K562 (cell line): ENCODE measurements around the gene EVPL.

Source experiments
- NELFE ChIP-seq: IDR thresholded peaks from 2 replicates; pipeline ENCODE4 v1.6.1; 2011; ENCODE audit warnings: mild to moderate bottlenecking; ENCODE audit not compliant: insufficient read depth, insufficient read length
- PHF8 ChIP-seq: fragments of 200-600 bp; sonication (generic); IDR thresholded peaks from 2 replicates; pipeline ENCODE4 v1.6.1; 2012; ENCODE audit warnings: mixed run types, mild to moderate bottlenecking, inconsistent platforms, low read length, moderate library complexity, borderline replicate concordance
- SETDB1 ChIP-seq: IDR thresholded peaks from one replicate; pipeline ENCODE4 v1.6.1; 2012; ENCODE audit warnings: low read length, control low read depth, inconsistent platforms
- TAF1 ChIP-seq: IDR thresholded peaks from 2 replicates; pipeline ENCODE4 v1.6.1; 2011; ENCODE audit warnings: mild to moderate bottlenecking, low read length, moderate library complexity; ENCODE audit not compliant: insufficient read depth, control insufficient read depth, severe bottlenecking; ENCODE audit errors: extremely low read depth
- ZNF23 ChIP-seq: fragments of 250-450 bp; sonication (Bioruptor Pico); IDR thresholded peaks from 2 replicates; pipeline ENCODE4 v1.4.0; 2020; ENCODE audit warnings: mild to moderate bottlenecking
- TF ChIP-seq, protein P1 (sequence below), 2 experiments: fragments of 450-650 bp; formaldehyde crosslinking in 1 of 2; IDR thresholded peaks; 2 replicates each; pipeline versions ENCODE4 v1.4.0 to v1.6.1; 2014 to 2020; ENCODE audit warnings: mild to moderate bottlenecking in 2 of 2, borderline replicate concordance in 1 of 2, low read depth in 1 of 2

DNA sequence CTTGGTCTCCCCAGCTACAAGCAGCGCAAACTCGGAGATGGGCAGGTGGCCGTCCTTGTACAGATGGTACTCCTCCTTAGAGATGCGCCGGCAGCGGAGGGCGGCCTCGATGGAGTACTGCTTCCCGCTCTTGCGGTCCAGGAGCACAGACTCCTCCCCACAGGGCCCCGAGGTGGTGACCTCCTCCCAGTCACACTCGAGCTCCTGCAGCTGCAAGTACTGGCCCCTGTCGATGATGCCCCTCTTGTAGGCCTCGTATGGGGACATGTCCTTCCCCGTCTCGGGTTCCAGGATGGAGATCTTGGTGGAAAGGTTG, 19.3 kb downstream of the EVPL start:
- TF ChIP-seq PHF8 (no peak), NELFE (no peak), ZNF23 (CRISPR knock-in tag) (no peak), SETDB1 (no peak), TAF1 (no peak)
- TF ChIP-seq, protein P1, sequence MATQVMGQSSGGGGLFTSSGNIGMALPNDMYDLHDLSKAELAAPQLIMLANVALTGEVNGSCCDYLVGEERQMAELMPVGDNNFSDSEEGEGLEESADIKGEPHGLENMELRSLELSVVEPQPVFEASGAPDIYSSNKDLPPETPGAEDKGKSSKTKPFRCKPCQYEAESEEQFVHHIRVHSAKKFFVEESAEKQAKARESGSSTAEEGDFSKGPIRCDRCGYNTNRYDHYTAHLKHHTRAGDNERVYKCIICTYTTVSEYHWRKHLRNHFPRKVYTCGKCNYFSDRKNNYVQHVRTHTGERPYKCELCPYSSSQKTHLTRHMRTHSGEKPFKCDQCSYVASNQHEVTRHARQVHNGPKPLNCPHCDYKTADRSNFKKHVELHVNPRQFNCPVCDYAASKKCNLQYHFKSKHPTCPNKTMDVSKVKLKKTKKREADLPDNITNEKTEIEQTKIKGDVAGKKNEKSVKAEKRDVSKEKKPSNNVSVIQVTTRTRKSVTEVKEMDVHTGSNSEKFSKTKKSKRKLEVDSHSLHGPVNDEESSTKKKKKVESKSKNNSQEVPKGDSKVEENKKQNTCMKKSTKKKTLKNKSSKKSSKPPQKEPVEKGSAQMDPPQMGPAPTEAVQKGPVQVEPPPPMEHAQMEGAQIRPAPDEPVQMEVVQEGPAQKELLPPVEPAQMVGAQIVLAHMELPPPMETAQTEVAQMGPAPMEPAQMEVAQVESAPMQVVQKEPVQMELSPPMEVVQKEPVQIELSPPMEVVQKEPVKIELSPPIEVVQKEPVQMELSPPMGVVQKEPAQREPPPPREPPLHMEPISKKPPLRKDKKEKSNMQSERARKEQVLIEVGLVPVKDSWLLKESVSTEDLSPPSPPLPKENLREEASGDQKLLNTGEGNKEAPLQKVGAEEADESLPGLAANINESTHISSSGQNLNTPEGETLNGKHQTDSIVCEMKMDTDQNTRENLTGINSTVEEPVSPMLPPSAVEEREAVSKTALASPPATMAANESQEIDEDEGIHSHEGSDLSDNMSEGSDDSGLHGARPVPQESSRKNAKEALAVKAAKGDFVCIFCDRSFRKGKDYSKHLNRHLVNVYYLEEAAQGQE (IDR thresholded peaks at IDR 0.05; ENCODE audit: borderline replicate concordance), result no peak
- TF ChIP-seq, protein P1 (CRISPR knock-in tag; IDR thresholded peaks at IDR 0.05; ENCODE audit: low read depth), result no peak
